HepG2 (cell line): ENCODE results near the gene GNA15. TPM values are rescaled to one million over a fixed set of nuclear protein-coding genes. Genes with fewer than 3 reads are reported as not detected.

ENCODE experiments used
- ATAC-seq: fragments of 200-7000 bp; cut with Tn5 transposase; 3 replicates; pipeline ENCODE4 v1.9.1; 2020; ENCODE audit warnings: mild to moderate bottlenecking, moderate library complexity
- BruUV-seq: library from RNA; stranded (reverse); fragments of 400-500 nt; replicated peaks from 2 replicates; lab custom pipeline; 2021; lab: Mats Ljungman, UMichigan
- CTCF ChIA-PET: fragments of 300-600 bp; formaldehyde crosslinking; extraction: SDS; loops from one replicate; lab custom pipeline; 2021; ENCODE audit warnings: low total read pairs, inconsistent platforms, low intra/inter-chr PET ratio; lab: Yijun Ruan, JAX
- POLR2A ChIA-PET: fragments of 350-600 bp; sonication (Branson Sonifier 250); formaldehyde crosslinking; loops from one replicate; lab custom pipeline; 2020; ENCODE audit warnings: antibody characterized with exemption, inconsistent platforms; lab: Yijun Ruan, JAX
- DNase-seq: peaks from one replicate; pipeline ENCODE4 v3.0.0-alpha.2; 2015; ENCODE audit warnings: low spot score
- FAIRE-seq: peaks from 3 replicates; lab custom pipeline; 2011; peaks lifted over from hg19 to GRCh38; lab: Jason Lieb, UNC
- H2AFZ ChIP-seq: one replicate; pipeline ENCODE4 v1.6.1; 2011; ENCODE audit warnings: low read length, inconsistent platforms
- H3K27ac ChIP-seq: fragments of 300-600 bp; 3 replicates; pipeline ENCODE4 v1.8.0; 2011; ENCODE audit warnings: mixed run types, mild to moderate bottlenecking, mixed read lengths, low read length, inconsistent platforms; ENCODE audit not compliant: insufficient read depth; ENCODE audit errors: extremely low read length
- H3K27me3 ChIP-seq, 2 experiments: fragments of 200-600 bp in 1 of 2; 2 replicates in 1 of 2; 3 replicates in 1 of 2; pipeline versions ENCODE4 v1.6.0 to v1.8.0; 2011; ENCODE audit warnings: low read length in 2 of 2, mild to moderate bottlenecking in 2 of 2, moderate library complexity in 2 of 2, inconsistent platforms in 1 of 2; ENCODE audit not compliant: insufficient read depth in 2 of 2, control insufficient read depth in 1 of 2
- H3K36me3 ChIP-seq, 2 experiments: fragments of 200-600 bp in 1 of 2; replicated peaks in 1 of 2; 2 replicates in 1 of 2; 3 replicates in 1 of 2; pipeline versions ENCODE4 v1.5.1 to v1.8.0; 2011; ENCODE audit warnings: low read length in 2 of 2, inconsistent platforms in 1 of 2; ENCODE audit not compliant: insufficient read depth in 2 of 2, control insufficient read depth in 1 of 2
- H3K4me1 ChIP-seq: 2 replicates; pipeline ENCODE4 v1.5.1; 2012; ENCODE audit warnings: low read length, inconsistent platforms; ENCODE audit not compliant: insufficient read depth
- H3K4me2 ChIP-seq: 2 replicates; pipeline ENCODE4 v1.6.0; 2011; ENCODE audit warnings: low read depth, low read length, inconsistent platforms
- H3K4me3 ChIP-seq, 3 experiments: fragments of 200-600 bp in 1 of 3; sonication (generic), shearing (Covaris generic) in 1 of 3; replicated peaks in 1 of 3; 2 replicates each; pipeline ENCODE4 v1.5.1; 2011 to 2016; ENCODE audit warnings: low read length in 3 of 3, inconsistent platforms in 2 of 3, low read depth in 2 of 3, mild to moderate bottlenecking in 2 of 3, control low read depth in 1 of 3, mixed read lengths in 1 of 3; ENCODE audit not compliant: insufficient read depth in 1 of 3
- H3K79me2 ChIP-seq: one replicate; pipeline ENCODE4 v1.6.1; 2011; ENCODE audit warnings: low read length, inconsistent platforms; ENCODE audit not compliant: insufficient read depth
- H3K9ac ChIP-seq: 2 replicates; pipeline ENCODE4 v1.6.0; 2011; ENCODE audit warnings: mild to moderate bottlenecking, low read depth, low read length, inconsistent platforms; ENCODE audit not compliant: insufficient read depth
- H3K9me3 ChIP-seq: 2 replicates; pipeline ENCODE4 v1.5.1; 2012; ENCODE audit warnings: mild to moderate bottlenecking, low read length
- H4K20me1 ChIP-seq: 2 replicates; pipeline ENCODE4 v1.6.0; 2011; ENCODE audit warnings: inconsistent platforms, mild to moderate bottlenecking, low read length, moderate library complexity; ENCODE audit not compliant: insufficient read depth
- ARHGAP35 ChIP-seq: sonication (generic); formaldehyde crosslinking; IDR thresholded peaks from 2 replicates; pipeline ENCODE4 v1.9.0; 2022; ENCODE audit warnings: mild to moderate bottlenecking, inconsistent platforms, moderate library complexity, missing genetic modification reagents, borderline replicate concordance
- ATF5 ChIP-seq: sonication (generic); formaldehyde crosslinking; IDR thresholded peaks from 2 replicates; pipeline ENCODE4 v1.4.0; 2020; ENCODE audit warnings: mild to moderate bottlenecking, low read depth, missing genetic modification reagents
- CENPT ChIP-seq: sonication (generic); formaldehyde crosslinking; IDR thresholded peaks from 2 replicates; pipeline ENCODE4 v1.8.0; 2022; ENCODE audit warnings: low read depth, mild to moderate bottlenecking, moderate library complexity, missing genetic modification reagents
- HDAC2 ChIP-seq: sonication (generic); formaldehyde crosslinking; IDR thresholded peaks from 2 replicates; pipeline ENCODE4 v1.4.0; 2020; ENCODE audit warnings: missing genetic modification reagents
- JUNB ChIP-seq: sonication (generic); formaldehyde crosslinking; IDR thresholded peaks from 2 replicates; pipeline ENCODE4 v1.8.0; 2022; ENCODE audit warnings: missing genetic modification reagents, mild to moderate bottlenecking, borderline replicate concordance
- MAFK ChIP-seq, 2 experiments: IDR thresholded peaks in 1 of 2; conservative IDR thresholded peaks in 1 of 2; 2 replicates each; pipeline ENCODE4 v1.6.1; 2011; ENCODE audit warnings: improper control_type of control experiment in 2 of 2, low read length in 2 of 2
- REST ChIP-seq, 2 experiments: IDR thresholded peaks; 2 replicates each; pipeline ENCODE4 v1.6.1; 2011 to 2012; ENCODE audit warnings: low read length in 2 of 2, borderline replicate concordance in 1 of 2, low read depth in 1 of 2, mild to moderate bottlenecking in 1 of 2, moderate library complexity in 1 of 2
- SIN3B ChIP-seq: fragments of 150-350 bp; IDR thresholded peaks from 2 replicates; pipeline ENCODE4 v1.6.1; 2014; ENCODE audit warnings: low read length
- SNAI1 ChIP-seq: sonication (generic); formaldehyde crosslinking; IDR thresholded peaks from 2 replicates; pipeline ENCODE4 v1.5.0; 2020; ENCODE audit warnings: mild to moderate bottlenecking, missing genetic modification reagents, borderline replicate concordance
- THYN1 ChIP-seq: sonication (generic); formaldehyde crosslinking; IDR thresholded peaks from 2 replicates; pipeline ENCODE4 v1.8.1; 2023; ENCODE audit warnings: low read depth, mild to moderate bottlenecking, moderate library complexity, missing genetic modification reagents, borderline replicate concordance
- ZFX ChIP-seq: sonication (generic); formaldehyde crosslinking; IDR thresholded peaks from 2 replicates; pipeline ENCODE4 v1.4.0; 2020; ENCODE audit warnings: mild to moderate bottlenecking, low read depth, missing genetic modification reagents, moderate library complexity
- ZNF383 ChIP-seq: sonication (generic); formaldehyde crosslinking; IDR thresholded peaks from 2 replicates; pipeline ENCODE4 v1.4.0; 2020; ENCODE audit warnings: missing genetic modification reagents, mild to moderate bottlenecking, borderline replicate concordance
- ZNF883 ChIP-seq: sonication (generic); formaldehyde crosslinking; IDR thresholded peaks from 2 replicates; pipeline ENCODE4 v1.5.1; 2020; ENCODE audit warnings: mild to moderate bottlenecking, missing genetic modification reagents; ENCODE audit errors: not compliant biosample characterization
- WGBS: methylation state at CpG from one replicate; pipeline ENCODE4 v1.1.6; 2017; ENCODE audit warnings: low lambda C conversion rate; 5-methylcytosine and 5-hydroxymethylcytosine counted together
- in situ Hi-C: cut with HindIII; loops from 2 replicates; pipeline ENCODE4 v1.10.0; 2017; ENCODE audit warnings: low pct_unique_long_range_greater_than_20kb; ENCODE audit not compliant: extremely low pct_ligation_motif_present
- intact Hi-C: fragments of 100-400 bp; cut with micrococcal nuclease; formaldehyde crosslinking; loops from one replicate; pipeline ENCODE4 v1.10.0; 2022; ENCODE audit not compliant: unreplicated experiment
- polyA plus RNA-seq, 8 experiments: library from polyadenylated mRNA; depleted of rRNA in 3 of 8; stranded (reverse) in 7 of 8; unstranded in 1 of 8; fragments of >200 nt; fragmentation: Illumina TruSeq in 4 of 8; extraction: Trizol in 4 of 8; gene quantifications; 2 replicates each; pipeline versions ENCODE4 v1.2.1 to v1.2.3, GENCODE V29; 2011 to 2016; ENCODE audit warnings: low read depth in 4 of 8, missing spikeins in 1 of 8, mixed read lengths in 1 of 8; ENCODE audit not compliant: insufficient read depth in 1 of 8
- total RNA-seq, 5 experiments: library from RNA; depleted of rRNA; stranded (reverse); fragments of >200 nt; fragmentation: Illumina TruSeq; extraction: Trizol; gene quantifications; 2 replicates each; pipeline ENCODE4 v1.2.3, GENCODE V29; 2016; ENCODE audit warnings: low read depth in 1 of 5

The GNA15 gene
- total and polyA plus RNA-seq, 2 of the 13 experiments (the other 11 are each of a cell fraction or from before 2014, with no cell fraction given): not detected

GRCh38 chr19:3159565-3159964, 23.7 kb downstream of the GNA15 start:
- no peak for FAIRE-seq
- Histone ChIP-seq H3K4me3 (no peak overlapping the region), H3K4me1 (peaks cover 11% of the 10 kb centered on the region), H2AFZ (no peak overlapping the region), H3K9ac (no peak overlapping the region), H4K20me1 (no peaks in the 10 kb centered on the region), H3K9me3 (no peaks in the 10 kb centered on the region), H3K27ac (no peak overlapping the region), H3K36me3 (no peaks in the 10 kb centered on the region), H3K4me2 (no peak overlapping the region), H3K27me3 (peaks cover 0 to 7% of the 10 kb centered on the region in 2 experiments; a peak in 1 of 5 replicates), H3K79me2 (no peaks in the 10 kb centered on the region)
- in situ Hi-C loops: no loop called here
- WGBS: 5% methylated on average over 8 of the region's 8 CpGs
- intact Hi-C loops: no loop called here
- no peak for DNase-seq
- BruUV-seq: no TSS peak
- TF ChIP-seq REST (IDR thresholded peaks at IDR 0.05; ENCODE audit: borderline replicate concordance in 1 of 2, low read depth in 1 of 2, low read length in 2 of 2): no peak
- no peak for TF ChIP-seq HDAC2 (CRISPR knock-in tag)
- no peak for TF ChIP-seq ARHGAP35 (CRISPR knock-in tag)
- TF ChIP-seq SNAI1 (CRISPR knock-in tag): no peak
- TF ChIP-seq ZNF383: no peak
- TF ChIP-seq SIN3B: no peak
- TF ChIP-seq ZNF883: no peak
- no peak for TF ChIP-seq CENPT (CRISPR knock-in tag)
- no peak for TF ChIP-seq MAFK (conservative IDR thresholded peaks at IDR 0.05 in 1 of 2, IDR thresholded peaks at IDR 0.05 in 1 of 2; ENCODE audit: low read length in 2 of 2)
- TF ChIP-seq ATF5: no peak
- no peak for TF ChIP-seq THYN1
- no peak for TF ChIP-seq JUNB
- no peak for TF ChIP-seq ZFX
- POLR2A ChIA-PET: no interaction called here
- CTCF ChIA-PET: no interaction called here
- no peak for ATAC-seq
